NCI-H748 (cell line): Measurements from ENCODE around the gene EBF3.
A peak's percentile ranks its signal among the peaks of the same experiment; 100 is the strongest.

Source experiments
- DNase-seq: peaks from one replicate; lab custom pipeline; 2025; ENCODE audit not compliant: unreplicated experiment; lab: John Stamatoyannopoulos, UW

EBF3 gene

DNA sequence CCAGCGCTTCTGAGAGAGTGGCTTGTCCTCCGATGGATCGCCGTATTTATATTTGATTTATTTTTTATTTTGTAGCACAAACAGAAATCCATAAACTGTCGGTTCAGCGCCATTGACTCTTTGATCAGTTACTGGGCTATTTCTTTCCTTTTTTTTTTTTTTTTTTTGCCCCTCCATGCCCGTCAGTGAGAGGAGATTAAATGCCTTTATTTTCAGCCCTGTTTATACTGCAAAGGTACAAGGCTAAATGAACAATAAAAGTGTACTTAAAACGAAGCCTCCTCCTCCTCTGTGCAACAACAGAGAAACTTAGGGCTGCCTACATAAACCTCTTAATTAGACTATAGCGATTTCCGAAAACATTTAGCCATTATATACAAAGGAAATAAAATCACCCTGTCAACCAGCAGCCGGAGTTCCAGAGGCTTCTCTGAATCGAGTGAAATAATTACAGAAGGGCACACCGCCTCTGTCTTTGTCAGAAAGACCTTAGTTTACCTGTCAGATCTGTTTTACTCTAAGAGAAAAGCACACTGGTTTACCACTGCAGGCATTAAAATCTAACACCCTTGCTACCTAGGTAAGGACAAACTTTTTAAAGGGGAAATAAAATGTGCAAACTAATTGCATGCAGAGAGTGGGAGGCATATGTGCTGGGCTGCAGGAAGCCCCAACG, 3.5 kb downstream of the EBF3 start:
- DNase-seq: no peak

DNA sequence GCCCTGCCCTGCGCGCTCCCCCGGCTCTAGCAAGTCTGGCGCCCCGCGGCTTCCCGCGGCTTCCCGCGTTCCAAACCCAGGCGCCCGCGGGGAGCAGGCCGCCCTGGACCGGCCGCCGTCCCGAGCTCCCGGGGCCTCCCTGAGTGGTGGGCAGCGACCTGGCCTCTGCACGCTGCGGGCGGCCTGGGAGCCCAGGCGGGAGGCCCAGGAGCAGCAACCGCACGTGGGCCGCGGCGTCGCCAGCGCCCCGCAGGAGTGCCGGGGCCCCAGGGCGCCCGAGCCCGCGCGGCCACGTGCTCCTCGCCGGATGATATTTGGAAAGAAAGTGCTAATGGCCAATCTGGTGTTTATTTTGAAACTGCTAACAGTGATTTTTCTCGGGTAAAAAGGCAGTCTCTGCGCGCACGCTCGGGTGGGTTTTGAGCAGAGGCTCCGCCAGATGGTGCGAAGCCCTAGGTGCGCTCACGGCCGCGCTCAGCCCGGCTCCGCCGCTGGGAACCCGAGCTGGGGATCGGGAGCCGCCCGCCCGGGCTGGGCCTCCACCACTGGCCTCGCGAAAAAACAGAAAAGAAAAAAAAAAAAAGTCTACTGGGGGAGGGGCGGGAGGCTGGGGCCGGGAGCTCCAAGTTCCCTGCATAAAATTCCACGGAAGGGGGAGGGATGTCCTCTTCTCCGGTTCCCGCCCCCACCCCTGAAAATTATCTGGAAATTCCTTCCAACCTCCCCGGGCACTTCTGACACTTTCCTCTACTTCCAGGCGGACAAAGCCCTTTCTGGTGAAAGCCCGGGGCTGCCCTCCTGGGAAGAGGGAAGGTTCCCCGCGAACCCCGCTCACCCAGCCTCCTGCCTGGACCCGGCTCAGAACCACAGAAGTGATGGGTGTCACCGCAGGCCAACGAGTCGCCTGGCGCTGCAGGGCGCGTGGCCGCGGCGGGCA, 4.3 kb downstream of the EBF3 start:
- no peak for DNase-seq

DNA sequence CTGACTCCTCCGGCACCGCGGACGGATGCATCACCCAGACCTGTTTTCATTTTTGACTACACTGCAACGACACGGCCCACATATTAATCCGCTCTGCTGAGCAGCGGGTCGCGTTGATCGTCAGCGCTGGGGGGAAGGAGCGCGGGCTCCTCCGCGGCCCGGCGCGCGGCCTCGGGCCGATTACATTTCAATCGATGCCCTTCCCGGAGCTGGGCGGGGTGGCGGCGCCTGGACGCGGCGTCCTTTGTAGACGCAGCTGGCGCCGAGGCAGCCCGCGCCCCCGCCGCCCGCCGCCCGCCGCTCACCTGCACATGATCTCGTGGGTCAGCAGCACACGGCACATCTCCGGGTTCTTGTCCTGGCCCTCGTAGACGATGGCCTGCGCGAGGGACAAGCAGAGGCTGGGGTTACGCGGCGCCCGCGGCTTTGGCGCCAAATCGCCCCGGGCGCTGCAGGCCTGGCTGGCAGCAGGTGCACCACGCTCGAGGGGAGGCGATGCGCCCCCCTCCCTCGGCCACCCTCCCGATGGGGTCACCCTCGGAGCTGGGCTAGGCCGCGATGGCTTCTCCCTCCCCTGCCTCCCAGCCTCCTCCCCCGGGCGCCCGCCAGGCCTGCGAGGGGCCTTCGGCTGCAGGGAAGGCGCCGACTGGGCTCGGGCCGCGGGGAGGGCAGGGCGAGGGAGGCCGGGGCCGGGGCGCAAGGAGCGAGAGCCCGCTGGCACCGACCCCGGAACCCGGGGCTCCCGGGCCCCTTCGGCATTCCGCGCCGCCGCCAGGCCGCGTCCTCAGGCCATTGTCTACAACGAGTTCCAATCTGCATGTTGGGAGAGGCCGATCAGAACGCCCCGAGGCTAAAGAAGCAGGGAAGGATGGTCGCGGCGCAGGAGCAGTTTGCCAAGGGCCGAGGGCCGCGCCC, 5.2 kb downstream of the EBF3 start:
- DNase-seq: peak; percentile 65

DNA sequence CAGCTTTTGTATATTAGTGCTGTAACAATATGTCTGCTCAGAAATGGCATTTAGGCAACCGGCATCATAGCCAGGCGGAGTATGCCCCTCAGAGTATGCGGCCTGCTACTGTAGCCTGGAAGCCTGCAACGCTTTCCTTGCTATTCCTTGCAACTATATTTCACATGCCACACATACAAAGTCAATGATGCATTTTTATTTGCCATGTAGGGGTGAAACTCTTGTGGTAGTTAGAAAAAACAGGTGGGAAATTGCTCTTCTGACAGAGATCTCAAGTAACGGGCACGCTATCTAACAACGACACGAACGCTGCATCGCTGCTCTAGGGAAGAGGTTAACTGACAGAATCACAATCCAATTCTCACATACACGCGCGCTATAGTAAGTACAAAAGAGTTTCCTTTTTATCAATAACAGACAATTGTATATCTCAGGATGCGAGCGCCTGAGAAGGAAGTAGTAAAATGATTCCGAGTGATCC, 5.9 kb downstream of the EBF3 start:
- peak; percentile 28 for DNase-seq

DNA sequence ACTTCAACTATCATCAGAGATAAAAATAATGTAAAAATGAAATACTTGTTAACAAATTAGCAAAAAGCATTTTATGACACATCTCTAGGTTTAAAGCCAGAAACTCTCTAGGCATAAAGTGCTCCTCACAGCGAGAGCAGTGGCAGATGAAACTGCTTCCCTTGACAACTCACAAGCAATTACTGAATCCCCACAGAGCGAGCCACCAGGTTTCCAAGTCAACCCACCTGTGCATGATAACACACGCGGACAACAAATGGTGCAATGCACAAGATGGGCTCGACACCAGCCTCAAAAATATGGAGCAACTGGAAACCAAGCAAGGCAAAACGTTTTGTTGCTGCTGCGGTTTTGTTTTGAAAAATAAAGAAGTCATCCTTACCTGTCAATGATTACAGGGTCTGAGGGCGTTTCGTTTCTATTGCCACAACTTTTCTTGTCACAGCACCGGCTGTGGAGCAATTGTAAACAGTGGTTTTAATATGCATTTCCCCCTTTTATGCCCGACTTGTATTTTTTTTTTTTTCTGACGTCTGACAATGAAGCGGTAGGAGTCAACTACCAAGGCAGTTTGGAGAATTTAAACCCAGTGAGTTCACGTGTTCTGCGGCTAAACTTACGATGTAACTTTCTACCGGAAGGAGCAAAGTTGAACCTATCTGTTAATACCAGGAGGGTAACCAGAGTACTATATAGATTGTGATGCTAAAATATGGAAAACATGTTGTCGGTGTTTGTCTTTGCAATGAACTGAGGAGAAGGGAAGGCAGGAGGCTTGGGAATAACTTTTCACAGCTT, 7.0 kb downstream of the EBF3 start:
- DNase-seq: peak; percentile 87

DNA sequence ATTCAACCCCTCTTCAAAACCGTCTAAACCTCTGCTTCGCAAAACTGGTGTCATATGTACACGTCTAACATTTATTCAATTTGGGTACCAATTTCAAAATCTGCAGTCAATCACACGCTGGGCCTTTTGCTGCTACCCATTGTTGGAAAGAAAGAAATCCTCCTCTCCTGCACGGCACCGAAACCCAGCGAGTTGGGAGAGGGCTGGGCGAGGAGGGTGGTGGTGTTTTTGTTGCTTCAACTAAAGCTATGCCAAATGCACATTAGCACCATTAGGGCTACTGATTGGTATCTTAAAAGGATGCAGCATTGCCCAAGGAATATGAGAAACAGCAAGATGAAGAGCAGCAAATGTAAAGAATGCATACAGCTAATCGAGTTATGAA, 7.8 kb downstream of the EBF3 start:
- DNase-seq: no peak

DNA sequence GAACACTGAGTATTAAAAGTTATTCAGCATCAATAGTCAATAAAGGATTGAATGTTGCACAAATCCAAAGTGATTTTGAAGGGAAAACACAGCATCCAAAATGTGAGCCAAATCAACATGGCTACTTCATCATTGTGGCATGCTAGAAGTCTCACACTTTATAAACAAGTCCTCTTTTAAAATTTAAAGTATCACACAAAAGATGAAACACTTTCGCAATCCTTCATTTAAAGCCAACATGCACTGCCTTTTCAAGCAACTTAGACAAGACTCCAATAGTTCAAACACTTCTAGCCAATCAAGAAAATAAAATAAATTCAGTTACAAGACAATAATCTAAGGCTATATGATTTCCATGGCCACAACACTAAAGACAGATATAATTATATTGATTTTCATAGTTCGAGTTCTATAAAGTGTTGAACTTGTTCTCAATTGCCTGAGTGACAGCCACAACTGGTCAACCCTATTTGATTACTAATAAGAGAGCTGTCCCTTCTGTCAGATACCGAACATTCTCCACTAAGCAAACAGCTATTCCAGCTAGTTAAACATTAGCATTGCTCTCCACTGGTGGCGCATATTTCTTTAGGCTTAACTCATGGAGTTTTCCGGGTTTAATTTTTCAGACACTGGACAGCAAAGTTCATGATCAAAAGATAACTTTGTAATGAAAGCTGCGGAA, 8.3 kb downstream of the EBF3 start:
- DNase-seq: peak; percentile 48

DNA sequence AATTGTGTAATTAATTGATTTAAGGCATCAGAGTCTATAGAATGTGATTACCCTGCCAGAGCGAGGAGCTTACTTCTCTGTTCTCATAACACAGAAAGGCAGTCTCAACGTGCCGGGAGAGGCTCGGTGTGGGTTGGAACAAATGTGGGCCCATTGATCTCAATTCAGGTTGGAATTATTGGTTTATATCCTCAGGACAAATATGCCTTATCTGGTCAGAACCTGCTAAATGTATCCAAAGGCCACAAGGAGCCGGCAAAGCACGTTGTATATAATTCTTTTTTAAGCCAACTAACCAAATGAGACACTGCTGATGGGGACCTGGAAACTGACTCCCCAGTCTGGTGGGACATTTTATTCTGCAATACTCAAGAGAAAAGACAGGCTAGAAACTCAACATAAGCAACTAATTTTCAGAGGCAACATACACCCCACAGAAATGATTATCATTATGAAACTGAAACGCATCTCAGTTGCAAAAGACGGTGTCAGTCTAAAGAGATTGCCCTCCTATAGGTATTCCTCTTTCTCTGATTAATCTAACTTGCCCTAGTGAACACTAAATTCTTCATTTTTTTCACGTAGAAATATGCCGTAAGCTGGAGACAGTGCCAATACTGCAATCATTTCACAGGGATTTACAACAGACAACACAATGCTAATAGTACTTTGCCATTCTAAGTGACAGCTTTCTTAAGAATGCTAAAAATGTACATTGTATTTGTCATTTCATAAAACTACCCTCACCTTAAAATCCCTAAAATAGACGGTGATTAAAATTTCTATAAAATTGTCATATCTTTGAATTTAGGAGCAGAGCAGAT, 9.4 kb downstream of the EBF3 start:
- DNase-seq: no peak

DNA sequence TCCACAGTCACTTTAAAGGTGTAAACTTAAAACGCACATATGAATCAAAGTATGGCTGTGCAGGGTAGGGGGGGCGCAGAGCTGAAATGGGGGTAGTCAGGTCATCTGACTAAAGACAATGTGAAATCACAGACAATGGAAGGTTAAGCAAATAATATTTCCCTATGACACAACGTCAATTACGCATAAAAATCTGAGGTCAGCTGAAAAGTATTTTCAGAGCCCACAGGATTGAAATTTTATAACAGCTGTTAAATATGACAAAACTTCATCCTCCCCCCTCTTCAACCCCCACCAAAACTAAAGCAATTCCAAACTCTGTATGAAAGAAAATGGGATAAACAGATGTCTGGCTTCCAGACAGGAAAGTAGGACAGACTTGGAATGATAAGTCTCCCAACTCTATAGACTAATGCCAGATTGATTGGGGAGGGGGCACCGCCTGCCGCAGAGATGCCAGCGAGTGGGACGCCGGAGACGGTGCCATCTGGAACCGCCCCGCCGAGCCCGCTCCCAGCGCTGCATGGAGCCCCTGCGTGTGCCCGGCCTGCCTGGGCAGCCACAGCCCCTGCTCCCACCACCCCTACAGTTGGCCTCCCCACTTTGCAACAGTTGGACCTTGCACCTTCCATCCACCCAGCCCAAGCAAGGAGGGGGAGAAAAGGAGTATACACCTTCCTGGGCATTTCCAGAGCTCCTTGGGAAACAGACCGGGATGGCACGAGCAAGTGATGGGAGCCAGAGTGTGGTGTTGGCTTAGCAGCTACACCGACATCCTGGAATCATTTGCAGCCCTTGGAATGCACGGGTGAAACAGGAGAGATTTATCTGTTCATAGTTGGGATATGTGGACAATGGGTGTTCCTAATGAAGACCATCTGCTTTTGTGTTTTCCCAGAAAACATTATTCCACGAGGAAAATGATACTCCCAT, 10.7 kb downstream of the EBF3 start:
- DNase-seq: no peak

DNA sequence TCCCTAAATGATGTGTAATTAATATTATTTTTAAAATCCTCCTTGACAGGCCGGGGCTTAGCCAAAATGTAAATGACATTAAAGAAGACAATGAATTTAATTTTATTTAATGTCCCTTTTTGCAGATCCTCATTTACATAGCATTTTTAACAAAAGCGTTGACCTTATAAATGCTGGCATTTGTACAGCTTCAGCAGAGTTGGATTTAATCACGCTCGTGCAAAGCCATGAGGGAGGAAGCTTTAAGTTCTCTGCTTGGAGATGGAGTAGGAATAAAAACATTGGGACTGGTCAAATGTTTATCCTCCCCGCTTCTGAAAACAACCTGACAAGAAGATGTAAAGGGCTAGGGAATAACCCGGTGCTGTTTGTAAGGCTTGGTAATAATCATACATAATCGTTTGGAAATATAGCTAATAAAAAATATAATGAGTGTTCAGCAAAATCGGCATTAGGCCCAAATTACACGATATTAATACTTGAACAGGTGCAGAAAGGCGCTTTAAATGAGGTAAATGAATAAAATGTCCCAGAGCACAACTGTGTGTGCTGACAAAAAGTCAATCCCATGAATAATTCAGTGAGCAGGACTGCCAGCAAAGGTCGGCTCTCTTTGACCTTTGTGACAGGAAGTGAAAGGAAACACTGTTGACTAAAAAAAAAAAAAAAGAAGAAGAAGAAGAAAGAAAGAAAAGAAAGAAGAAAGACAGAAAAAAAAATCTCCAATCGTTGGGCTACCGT, 11.5 kb downstream of the EBF3 start:
- DNase-seq: no peak

DNA sequence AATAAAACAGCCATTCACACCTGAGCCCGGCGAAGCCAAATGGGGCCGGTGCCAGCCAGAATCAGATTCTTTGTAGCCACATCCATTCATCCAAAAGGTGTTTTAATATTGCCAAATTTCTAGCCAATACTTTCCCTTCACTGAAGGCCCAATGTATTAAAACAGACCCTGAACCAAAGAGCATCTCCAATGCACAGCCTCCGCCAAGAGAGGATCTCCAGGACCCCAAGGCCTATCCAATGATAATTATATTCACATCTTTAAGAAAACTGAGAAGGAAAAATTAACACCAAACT, 12.2 kb downstream of the EBF3 start:
- DNase-seq: no peak

DNA sequence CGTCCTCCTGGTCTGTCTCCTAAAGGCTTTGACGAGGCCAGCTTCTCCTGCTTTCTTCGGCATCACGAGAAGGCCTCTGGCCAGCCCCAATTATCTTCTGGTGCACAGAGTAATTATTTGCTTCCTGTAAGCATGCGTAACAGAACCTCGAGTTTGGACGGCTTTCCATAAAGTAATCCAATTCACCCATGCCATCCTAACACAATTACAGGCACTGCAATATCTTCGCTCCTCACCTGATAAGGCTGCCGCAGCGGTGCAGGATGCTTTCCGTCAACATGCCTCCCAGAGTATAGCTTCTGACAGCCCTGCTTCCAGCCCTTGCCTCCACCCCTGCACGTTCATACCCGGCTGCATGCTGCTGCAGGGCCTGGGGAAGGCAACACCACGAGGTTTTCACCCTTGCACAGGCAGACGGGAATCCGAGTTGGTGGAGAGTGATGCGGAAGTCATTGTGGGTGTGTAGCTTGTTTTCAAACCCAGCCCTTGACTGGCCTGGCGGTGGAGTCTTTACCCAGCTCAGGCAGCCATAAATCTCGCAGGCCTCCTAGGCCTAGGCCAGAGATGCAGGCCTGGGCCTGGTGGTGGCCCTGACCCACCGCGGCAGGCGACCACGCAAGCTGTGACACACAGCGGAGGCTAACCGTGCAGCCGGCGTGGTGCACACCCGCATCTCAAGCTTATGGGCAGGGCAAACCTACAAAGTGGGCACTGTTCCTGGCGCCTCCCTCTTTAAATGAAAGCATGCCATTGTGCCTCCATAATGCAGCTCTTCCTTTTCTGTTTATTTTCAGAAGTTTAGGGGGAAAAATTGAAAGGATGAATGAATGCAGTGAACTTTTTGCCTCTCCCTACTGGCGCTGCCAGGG, 12.7 kb downstream of the EBF3 start:
- DNase-seq: no peak

DNA sequence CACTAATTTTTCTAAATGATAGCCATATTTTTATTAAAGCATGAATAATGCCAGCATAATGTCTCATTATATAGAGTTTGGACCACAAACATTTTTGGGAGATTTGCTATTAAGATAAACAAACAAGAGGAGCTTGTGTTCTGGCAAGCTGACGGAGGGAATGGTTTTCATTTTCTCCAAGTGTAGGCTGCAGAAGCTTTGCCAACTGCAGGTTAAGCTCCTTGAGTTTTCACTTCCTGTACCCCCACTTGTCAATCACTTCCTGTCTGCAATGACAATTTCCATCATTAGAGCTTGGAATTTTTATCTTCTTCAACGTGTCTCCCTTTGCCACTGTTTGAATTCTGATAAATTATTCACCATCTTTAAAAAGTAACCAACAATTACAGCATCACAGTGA, 13.4 kb downstream of the EBF3 start:
- DNase-seq: no peak

DNA sequence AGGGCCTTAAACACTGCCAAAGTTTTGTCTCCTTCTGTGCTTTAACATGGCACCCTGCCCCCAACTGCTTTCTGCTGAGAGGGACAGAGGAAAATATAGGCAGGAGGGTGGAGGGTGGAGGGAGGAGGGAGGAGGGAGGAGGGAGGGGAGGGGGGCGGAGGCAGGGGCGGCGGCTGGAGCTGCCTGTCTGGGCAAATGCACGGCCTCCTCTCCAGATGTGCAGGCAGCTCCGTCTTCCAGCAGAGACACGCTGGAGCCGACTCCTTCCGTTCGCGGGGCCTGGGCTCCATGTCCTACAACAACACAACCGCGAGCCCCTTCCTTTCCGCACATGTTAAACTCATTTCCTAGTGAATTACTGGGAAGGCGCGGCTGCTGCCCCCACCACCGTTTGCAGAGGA, 14.2 kb downstream of the EBF3 start:
- DNase-seq: peak; percentile 44

DNA sequence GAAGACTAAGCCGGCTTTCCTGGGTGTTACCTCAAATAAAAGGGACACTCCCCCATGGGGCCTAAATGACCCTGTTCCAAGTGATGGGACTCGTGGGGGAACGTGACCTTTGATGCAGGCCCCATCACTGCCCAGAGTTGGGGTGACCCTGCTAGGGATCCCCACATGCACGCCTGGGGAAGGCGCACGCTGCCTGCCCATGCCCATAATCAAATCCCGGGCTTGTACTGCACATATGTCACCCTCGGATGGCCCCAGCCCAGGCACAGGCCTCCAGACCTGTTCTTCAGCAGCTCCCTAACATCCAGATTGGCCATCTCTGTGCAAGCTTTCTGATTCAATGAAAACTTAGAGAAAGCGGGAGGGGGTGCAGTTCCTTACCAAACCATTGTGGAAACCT, 14.7 kb downstream of the EBF3 start:
- DNase-seq: no peak

DNA sequence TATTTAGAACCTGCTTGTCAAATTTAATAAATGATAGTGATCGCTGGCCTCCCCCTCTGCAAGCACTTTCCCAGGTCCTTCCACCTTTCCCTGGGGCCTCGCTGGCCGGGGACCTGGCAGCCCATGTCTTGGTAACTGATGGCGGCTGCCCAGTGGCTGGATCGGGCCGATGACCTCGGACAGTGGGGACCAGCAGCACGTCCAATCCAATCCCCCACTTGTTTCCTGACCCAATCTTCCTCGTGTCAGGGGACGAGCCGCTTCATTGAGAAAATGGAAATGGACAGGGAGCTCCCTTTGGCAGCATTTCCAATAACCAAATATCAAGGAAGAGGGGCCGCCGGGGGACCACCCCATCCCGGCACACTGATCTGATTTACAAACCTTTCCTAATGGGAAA, 17.2 kb downstream of the EBF3 start:
- no peak for DNase-seq
